H1 (cell line): Measurements from ENCODE around the gene DNASE1L1. TPM values are rescaled to one million over a fixed set of nuclear protein-coding genes. Genes with fewer than 3 reads are reported as not detected.
A peak's percentile ranks its signal among the peaks of the same experiment; 100 is the strongest.

ENCODE experiments used
- ATF2 ChIP-seq: IDR thresholded peaks from 2 replicates; pipeline ENCODE4 v1.6.1; 2012; ENCODE audit warnings: low read length, inconsistent platforms
- ATF3 ChIP-seq: IDR thresholded peaks from 2 replicates; pipeline ENCODE4 v1.6.1; 2011; ENCODE audit warnings: low read depth, mild to moderate bottlenecking, low read length; ENCODE audit not compliant: insufficient read depth
- GABPA ChIP-seq: IDR thresholded peaks from 2 replicates; pipeline ENCODE4 v1.6.1; 2011; ENCODE audit warnings: mild to moderate bottlenecking, low read length, moderate library complexity, borderline replicate concordance; ENCODE audit not compliant: insufficient read depth
- GTF2F1 ChIP-seq: IDR thresholded peaks from 2 replicates; pipeline ENCODE4 v1.6.1; 2012; ENCODE audit warnings: low read depth, low read length, improper control_type of control experiment, borderline replicate concordance
- HDAC2 ChIP-seq, 2 experiments: fragments of 300-600 bp in 1 of 2; sonication (generic) in 1 of 2; IDR thresholded peaks; 2 replicates each; pipeline ENCODE4 v1.6.1; 2011 to 2012; ENCODE audit warnings: low read depth in 2 of 2, low read length in 2 of 2, mild to moderate bottlenecking in 2 of 2, moderate library complexity in 2 of 2, borderline replicate concordance in 1 of 2, inconsistent platforms in 1 of 2
- MAX ChIP-seq: IDR thresholded peaks from 2 replicates; pipeline ENCODE4 v1.6.1; 2012; ENCODE audit warnings: inconsistent platforms
- PHF8 ChIP-seq: fragments of 200-600 bp; sonication (generic); conservative IDR thresholded peaks from 2 replicates; pipeline ENCODE4 v1.7.1; 2012; ENCODE audit warnings: low read depth, mild to moderate bottlenecking, inconsistent platforms, low read length, moderate library complexity
- POLR2AphosphoS5 ChIP-seq: IDR thresholded peaks from 2 replicates; pipeline ENCODE4 v1.6.1; 2011; ENCODE audit warnings: low read depth, low read length
- SP1 ChIP-seq: IDR thresholded peaks from 2 replicates; pipeline ENCODE4 v1.6.1; 2011; ENCODE audit warnings: low read depth, low read length
- TBP ChIP-seq: IDR thresholded peaks from 2 replicates; pipeline ENCODE4 v1.6.1; 2011; ENCODE audit warnings: low read depth, low read length, improper control_type of control experiment
- ZNF274 ChIP-seq: IDR thresholded peaks from 2 replicates; pipeline ENCODE4 v1.7.0; 2012; ENCODE audit warnings: low read length, borderline replicate concordance; ENCODE audit errors: extremely low read depth
- polyA plus RNA-seq, 7 experiments: library from polyadenylated mRNA; depleted of rRNA in 3 of 7; stranded (reverse) in 5 of 7; unstranded in 2 of 7; fragments of >200 nt in 5 of 7; fragments of 200-250 nt in 2 of 7; gene quantifications; 1 replicate in 5 of 7; 2 replicates in 1 of 7; 4 replicates in 1 of 7; pipeline versions ENCODE4 v1.2.1 to v1.2.3, GENCODE V29; 2011 to 2013; ENCODE audit warnings: missing spikeins in 2 of 7, mixed read lengths in 2 of 7
- total RNA-seq: library from RNA; stranded (reverse); fragmentation: NEBNext Ultra II Directional; extraction: Animal tissue kit (Norgen Biotek cat#: 25700); gene quantifications from 2 replicates; pipeline ENCODE4 v1.2.1, GENCODE V29; 2021

The DNASE1L1 gene
- total and polyA plus RNA-seq, 2 of the 8 experiments (the other 6 are each of a cell fraction or from before 2014, with no cell fraction given) = 8.7 to 30.0 TPM

GRCh38 chrX:154378799-154379568 is 30.1 kb downstream of the DNASE1L1 start, which contains the start of gene EMD (continued):
- TF ChIP-seq GTF2F1 (0 out of 2 replicates have a peak, but pooled peaks have one; percentile 42), MAX (peak; percentile 34; the same call in 1 of the 2 replicates), PHF8 (no peak; the same call in 1 of the 2 replicates), TBP (peak; percentile 70), ZNF274 (no peak), POLR2AphosphoS5 (peak; percentile 21; the same call in 1 of the 2 replicates), ATF2 (no peak), HDAC2 (IDR thresholded peaks at IDR 0.05; ENCODE audit: borderline replicate concordance in 1 of 2, low read depth in 2 of 2, low read length in 2 of 2) (no peak), GABPA (no peak), SP1 (peak; percentile 16; the same call in 1 of the 2 replicates), ATF3 (no peak)
